GM12878 (cell line): ENCODE results near the gene SPATS1. TPM values are rescaled to one million over a fixed set of nuclear protein-coding genes. Genes with fewer than 3 reads are reported as not detected.

ENCODE experiments used
- ATAC-seq: fragments of 200-7000 bp; cut with Tn5 transposase; 3 replicates; pipeline ENCODE4 v1.9.1; 2020; ENCODE audit warnings: mild to moderate bottlenecking, moderate library complexity
- BruUV-seq: library from RNA; stranded (reverse); fragments of 400-500 nt; replicated peaks from 2 replicates; lab custom pipeline; 2021; lab: Mats Ljungman, UMichigan
- CTCF ChIA-PET: fragments of 300-600 bp; sonication (Branson Sonifier 250); formaldehyde crosslinking; extraction: SDS; loops from one replicate; lab custom pipeline; 2021; ENCODE audit warnings: inconsistent platforms; lab: Yijun Ruan, JAX
- POLR2A ChIA-PET: fragments of 350-600 bp; formaldehyde crosslinking; extraction: SDS; loops from one replicate; lab custom pipeline; 2021; ENCODE audit warnings: inconsistent platforms; lab: Charles Lee
- RAD21 ChIA-PET: fragments of 300-600 bp; sonication (Branson Sonifier 250); formaldehyde crosslinking; loops from one replicate; lab custom pipeline; 2023; ENCODE audit warnings: antibody characterized with exemption; ENCODE audit not compliant: unreplicated experiment; lab: Charles Lee
- SMC1A ChIA-PET: fragments of 300-600 bp; sonication (Branson Sonifier 250); formaldehyde crosslinking; loops from one replicate; lab custom pipeline; 2023; ENCODE audit not compliant: unreplicated experiment, uncharacterized antibody; lab: Charles Lee
- DNase-seq: peaks from one replicate; pipeline ENCODE4 v3.0.0-alpha.2; 2011; ENCODE audit warnings: low read depth, low spot score
- FAIRE-seq: peaks from 3 replicates; lab custom pipeline; 2011; peaks lifted over from hg19 to GRCh38; lab: Jason Lieb, UNC
- H2AFZ ChIP-seq: 2 replicates; pipeline ENCODE4 v1.6.0; 2011; ENCODE audit warnings: low read depth, low read length, control low read depth; ENCODE audit not compliant: control insufficient read depth
- H3K27ac ChIP-seq: 2 replicates; pipeline ENCODE4 v1.5.1; 2011; ENCODE audit warnings: control low read depth; ENCODE audit not compliant: control insufficient read depth, insufficient read depth
- H3K27me3 ChIP-seq, 2 experiments: replicated peaks in 1 of 2; 2 replicates each; pipeline versions ENCODE4 v1.6.0 to v1.6.1; 2011; ENCODE audit warnings: low read length in 1 of 2; ENCODE audit not compliant: control insufficient read depth in 2 of 2, insufficient read depth in 2 of 2
- H3K36me3 ChIP-seq, 2 experiments: 2 replicates each; pipeline ENCODE4 v1.5.1; 2011; ENCODE audit warnings: low read length in 1 of 2; ENCODE audit not compliant: control insufficient read depth in 2 of 2, insufficient read depth in 2 of 2
- H3K4me1 ChIP-seq: 2 replicates; pipeline ENCODE4 v1.6.1; 2011; ENCODE audit warnings: mild to moderate bottlenecking, low read length, moderate library complexity, mixed read lengths; ENCODE audit not compliant: control insufficient read depth, insufficient read depth
- H3K4me2 ChIP-seq: 2 replicates; pipeline ENCODE4 v1.6.0; 2011; ENCODE audit warnings: control low read depth; ENCODE audit not compliant: control insufficient read depth, insufficient read depth
- H3K4me3 ChIP-seq: fragments of 200-600 bp; sonication (generic); 2 replicates; pipeline ENCODE4 v1.5.1; 2016
- H3K79me2 ChIP-seq: 2 replicates; pipeline ENCODE4 v1.6.0; 2011; ENCODE audit warnings: low read length; ENCODE audit not compliant: control insufficient read depth, insufficient read depth
- H3K9ac ChIP-seq: 2 replicates; pipeline ENCODE4 v1.8.0; 2011; ENCODE audit warnings: low read length, control low read depth, mixed read lengths; ENCODE audit not compliant: control insufficient read depth, insufficient read depth
- H3K9me3 ChIP-seq: replicated peaks from 3 replicates; pipeline ENCODE4 v1.5.1; 2011; ENCODE audit warnings: mild to moderate bottlenecking, low read length; ENCODE audit not compliant: control insufficient read depth, insufficient read depth
- H4K20me1 ChIP-seq: 2 replicates; pipeline ENCODE4 v1.6.0; 2011; ENCODE audit not compliant: control insufficient read depth, insufficient read depth
- ASH2L ChIP-seq: fragments of 300-600, 200-600 bp; sonication (generic); IDR thresholded peaks from 2 replicates; pipeline ENCODE4 v1.6.1; 2017; ENCODE audit warnings: low read depth, mild to moderate bottlenecking, borderline replicate concordance
- ATF3 ChIP-seq: IDR thresholded peaks from 2 replicates; pipeline ENCODE4 v1.6.1; 2011; ENCODE audit warnings: low read depth, mild to moderate bottlenecking, low read length, moderate library complexity, borderline replicate concordance; ENCODE audit errors: extremely low read depth
- BHLHE40 ChIP-seq, 2 experiments: fragments of 450-650 bp in 1 of 2; IDR thresholded peaks; 2 replicates each; pipeline ENCODE4 v1.6.1; 2011 to 2017; ENCODE audit warnings: low read depth in 2 of 2, borderline replicate concordance in 1 of 2, improper control_type of control experiment in 1 of 2, low read length in 1 of 2, mild to moderate bottlenecking in 1 of 2
- CBX3 ChIP-seq: fragments of 200-600 bp; sonication (generic); IDR thresholded peaks from 2 replicates; pipeline ENCODE4 v1.6.1; 2016; ENCODE audit warnings: low read depth, borderline replicate concordance
- CHD1 ChIP-seq: IDR thresholded peaks from 2 replicates; pipeline ENCODE4 v1.6.1; 2012; ENCODE audit warnings: low read depth, low read length, improper control_type of control experiment
- CHD2 ChIP-seq: IDR thresholded peaks from 2 replicates; pipeline ENCODE4 v1.6.1; 2011; ENCODE audit warnings: low read depth, low read length, improper control_type of control experiment, borderline replicate concordance
- E2F4 ChIP-seq: IDR thresholded peaks from 2 replicates; pipeline ENCODE4 v1.6.1; 2012; ENCODE audit warnings: low read depth, low read length, improper control_type of control experiment
- KAT2A ChIP-seq: conservative IDR thresholded peaks from 2 replicates; pipeline ENCODE4 v1.6.1; 2011; ENCODE audit warnings: low read depth, low read length; ENCODE audit not compliant: control insufficient read depth
- NFYA ChIP-seq: IDR thresholded peaks from 2 replicates; pipeline ENCODE4 v1.6.1; 2011; ENCODE audit warnings: low read depth, mild to moderate bottlenecking, low read length, improper control_type of control experiment, borderline replicate concordance
- NKRF ChIP-seq: fragments of 450-650 bp; conservative IDR thresholded peaks from 2 replicates; pipeline ENCODE4 v1.6.1; 2017; ENCODE audit warnings: mild to moderate bottlenecking, moderate library complexity
- NR2C2 ChIP-seq: IDR thresholded peaks from 2 replicates; pipeline ENCODE4 v1.6.1; 2011; ENCODE audit warnings: borderline replicate concordance, low read depth; ENCODE audit not compliant: control insufficient read depth, insufficient read length
- PAX8 ChIP-seq: fragments of 450-650 bp; IDR thresholded peaks from 2 replicates; pipeline ENCODE4 v1.6.1; 2017; ENCODE audit warnings: mild to moderate bottlenecking, moderate library complexity
- PKNOX1 ChIP-seq: fragments of 450-650 bp; IDR thresholded peaks from 2 replicates; pipeline ENCODE4 v1.6.1; 2016; ENCODE audit warnings: mild to moderate bottlenecking
- POLR2A ChIP-seq: IDR thresholded peaks from 2 replicates; pipeline ENCODE4 v1.6.1; 2011; ENCODE audit warnings: low read depth, mild to moderate bottlenecking, low read length
- SPI1 ChIP-seq: IDR thresholded peaks from 2 replicates; pipeline ENCODE4 v1.6.1; 2011; ENCODE audit warnings: low read depth, mild to moderate bottlenecking, low read length, moderate library complexity, borderline replicate concordance; ENCODE audit not compliant: insufficient read depth
- TCF12 ChIP-seq: IDR thresholded peaks from 2 replicates; pipeline ENCODE4 v1.6.1; 2011; ENCODE audit warnings: low read depth, mild to moderate bottlenecking, low read length
- WGBS: methylation state at CpG from one replicate; pipeline ENCODE4 v1.1.6; 2016; ENCODE audit warnings: low lambda C conversion rate; ENCODE audit not compliant: insufficient replicate concordance, insufficient coverage; ENCODE audit errors: missing lambda C conversion rate; 5-methylcytosine and 5-hydroxymethylcytosine counted together
- in situ Hi-C: fragments of 300-500 bp; cut with MboI; formaldehyde crosslinking; loops from 9 replicates; pipeline ENCODE4 v1.14.3; 2018; ENCODE audit warnings: mixed read lengths
- intact Hi-C: fragments of 100-400 bp; cut with micrococcal nuclease; formaldehyde crosslinking; loops from one replicate; pipeline ENCODE4 v1.14.2; 2022; ENCODE audit not compliant: unreplicated experiment
- polyA plus RNA-seq, 11 experiments: library from polyadenylated mRNA; depleted of rRNA in 4 of 11; unstranded in 6 of 11; stranded (reverse) in 5 of 11; fragments of >200 nt; fragmentation: Nextera tagmentation in 4 of 11; fragmentation: Illumina TruSeq in 1 of 11; extraction: Ambion mirVana in 4 of 11; extraction: Trizol in 1 of 11; gene quantifications; 1 replicate in 1 of 11; 2 replicates in 10 of 11; pipeline versions ENCODE4 v1.2.1 to v1.2.3, GENCODE V29; 2011 to 2016; ENCODE audit warnings: inconsistent platforms in 2 of 11, missing spikeins in 2 of 11, low read depth in 1 of 11
- total RNA-seq, 4 experiments: library from RNA; depleted of rRNA in 3 of 4; stranded (reverse); fragments of >200 nt in 3 of 4; fragmentation: Illumina TruSeq in 1 of 4; extraction: Trizol in 1 of 4; gene quantifications; 2 replicates each; pipeline versions ENCODE4 v1.2.1 to v1.2.3, GENCODE V29; 2013 to 2021
- TF ChIP-seq, protein P1 (sequence below): IDR thresholded peaks from 2 replicates; pipeline ENCODE4 v1.6.1; 2012; ENCODE audit warnings: low read depth, low read length, improper control_type of control experiment
- TF ChIP-seq, protein P2 (sequence below): IDR thresholded peaks from 2 replicates; pipeline ENCODE4 v1.6.1; 2012; ENCODE audit warnings: low read length, inconsistent platforms

The SPATS1 gene
- total and polyA plus RNA-seq, 10 of the 15 experiments (the other 5 are each of a cell fraction or from before 2014, with no cell fraction given): 0.12 TPM; not detected in 9

DNA sequence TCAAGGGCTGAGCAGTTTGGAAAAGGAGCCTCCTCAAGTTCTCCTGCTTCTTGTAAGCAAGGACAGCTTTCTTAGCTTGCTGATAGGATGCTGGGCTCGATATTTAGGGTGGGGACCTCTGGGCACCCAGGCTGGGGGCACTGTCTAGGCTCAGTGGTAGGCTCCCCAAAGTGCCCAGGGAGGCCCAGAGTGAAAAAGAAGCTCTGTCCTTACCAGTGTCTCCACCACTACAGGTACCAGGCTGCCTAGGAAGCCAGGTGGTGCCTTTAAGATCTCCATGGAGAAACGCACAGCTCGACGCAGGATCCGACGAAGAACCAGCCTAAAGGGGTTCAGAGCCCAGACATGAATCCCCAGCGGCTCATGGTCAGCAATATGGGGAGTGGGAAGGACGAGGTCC, 35.7 kb upstream of the SPATS1 start:
- no peak overlapping the region for H2AFZ ChIP-seq
- H3K27ac ChIP-seq: no peak overlapping the region
- RAD21 ChIA-PET: interaction anchor here (2.8 kb wide), 1 partner anchor 39 kb away, joined by 22 read pairs; no protein-coding TSS in a partner anchor
- H3K4me3 ChIP-seq: no peak overlapping the region
- ATAC-seq: no peak
- H3K9ac ChIP-seq: no peak overlapping the region
- peaks cover 20 to 29% of the 10 kb centered on the region in 2 experiments for H3K36me3 ChIP-seq
- SMC1A ChIA-PET: interaction anchor here (3.0 kb wide), 1 partner anchor 39 kb away, joined by 22 read pairs; no protein-coding TSS in a partner anchor
- TF ChIP-seq ATF3 (no peak), ASH2L (no peak), BHLHE40 (IDR thresholded peaks at IDR 0.05; ENCODE audit: borderline replicate concordance in 1 of 2, low read depth in 2 of 2, low read length in 1 of 2) (no peak), KAT2A (no peak), CHD1 (no peak), CHD2 (no peak), NFYA (no peak), NKRF (no peak), POLR2A (no peak), PKNOX1 (no peak), TCF12 (no peak), SPI1 (no peak), E2F4 (no peak), NR2C2 (no peak), PAX8 (no peak), CBX3 (no peak)
- TF ChIP-seq, protein P1, sequence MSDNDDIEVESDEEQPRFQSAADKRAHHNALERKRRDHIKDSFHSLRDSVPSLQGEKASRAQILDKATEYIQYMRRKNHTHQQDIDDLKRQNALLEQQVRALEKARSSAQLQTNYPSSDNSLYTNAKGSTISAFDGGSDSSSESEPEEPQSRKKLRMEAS: no peak
- TF ChIP-seq, protein P2, sequence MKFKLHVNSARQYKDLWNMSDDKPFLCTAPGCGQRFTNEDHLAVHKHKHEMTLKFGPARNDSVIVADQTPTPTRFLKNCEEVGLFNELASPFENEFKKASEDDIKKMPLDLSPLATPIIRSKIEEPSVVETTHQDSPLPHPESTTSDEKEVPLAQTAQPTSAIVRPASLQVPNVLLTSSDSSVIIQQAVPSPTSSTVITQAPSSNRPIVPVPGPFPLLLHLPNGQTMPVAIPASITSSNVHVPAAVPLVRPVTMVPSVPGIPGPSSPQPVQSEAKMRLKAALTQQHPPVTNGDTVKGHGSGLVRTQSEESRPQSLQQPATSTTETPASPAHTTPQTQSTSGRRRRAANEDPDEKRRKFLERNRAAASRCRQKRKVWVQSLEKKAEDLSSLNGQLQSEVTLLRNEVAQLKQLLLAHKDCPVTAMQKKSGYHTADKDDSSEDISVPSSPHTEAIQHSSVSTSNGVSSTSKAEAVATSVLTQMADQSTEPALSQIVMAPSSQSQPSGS: no peak
- in situ Hi-C loops (no loop called here), intact Hi-C loops (no loop called here)
- H3K4me2 ChIP-seq: no peak overlapping the region
- no peak for DNase-seq
- no peak for FAIRE-seq
- no peaks in the 10 kb centered on the region for H3K9me3 ChIP-seq
- POLR2A ChIA-PET: no interaction called here
- no peaks in the 10 kb centered on the region for H4K20me1 ChIP-seq
- no TSS peak for BruUV-seq
- 87% methylated on average over 8 of the region's 8 CpGs for WGBS
- no peaks in the 10 kb centered on the region for H3K27me3 ChIP-seq
- no peaks in the 10 kb centered on the region; the same call in 1 of the 2 replicates for H3K79me2 ChIP-seq
- CTCF ChIA-PET: interaction anchor here (1.1 to 7.4 kb wide), 4 partner anchors 32 to 135 kb away, joined by 3 to 87 read pairs (median 4); partner anchors contain the start of genes NFKBIE and TMEM151B
- H3K4me1 ChIP-seq: no peaks in the 10 kb centered on the region; the same call in 1 of the 2 replicates
